GM23338 (cell line): Measurements from ENCODE around the gene PRR14L.
"Not testable (repeated sequence)": the region's sequence is repeated elsewhere in the genome, so short reads cannot be mapped to it uniquely, and the experiment has no call there.

ENCODE experiments used
- EZH2 ChIP-seq: fragments of 200-600 bp; sonication (generic); IDR thresholded peaks from one replicate; pipeline ENCODE4 v1.8.0; 2017; ENCODE audit warnings: antibody characterized with exemption, mild to moderate bottlenecking, low read depth; ENCODE audit not compliant: unreplicated experiment
- JUNB ChIP-seq: IDR thresholded peaks from one replicate; pipeline ENCODE4 v1.6.1; 2016; ENCODE audit warnings: antibody characterized with exemption; ENCODE audit not compliant: unreplicated experiment
- POLR2AphosphoS5 ChIP-seq: IDR thresholded peaks from 2 replicates; pipeline ENCODE4 v1.6.1; 2016; ENCODE audit warnings: antibody characterized with exemption, low read depth
- ZNF114 ChIP-seq: fragments of 250-450 bp; sonication (Bioruptor Pico); IDR thresholded peaks from 2 replicates; pipeline ENCODE4 v1.5.0; 2020; ENCODE audit warnings: mild to moderate bottlenecking, moderate library complexity
- TF ChIP-seq, protein P1 (sequence below), 2 experiments: fragments of 200-600 bp in 1 of 2; sonication (generic) in 1 of 2; conservative IDR thresholded peaks; 2 replicates each; pipeline versions ENCODE4 v1.5.1 to v1.6.1; 2016 to 2017; ENCODE audit warnings: antibody characterized with exemption in 2 of 2, low read depth in 2 of 2, mild to moderate bottlenecking in 2 of 2, moderate library complexity in 1 of 2
- TF ChIP-seq, protein P2 (sequence below): IDR thresholded peaks from 2 replicates; pipeline ENCODE4 v1.6.1; 2016; ENCODE audit warnings: antibody characterized with exemption

DNA sequence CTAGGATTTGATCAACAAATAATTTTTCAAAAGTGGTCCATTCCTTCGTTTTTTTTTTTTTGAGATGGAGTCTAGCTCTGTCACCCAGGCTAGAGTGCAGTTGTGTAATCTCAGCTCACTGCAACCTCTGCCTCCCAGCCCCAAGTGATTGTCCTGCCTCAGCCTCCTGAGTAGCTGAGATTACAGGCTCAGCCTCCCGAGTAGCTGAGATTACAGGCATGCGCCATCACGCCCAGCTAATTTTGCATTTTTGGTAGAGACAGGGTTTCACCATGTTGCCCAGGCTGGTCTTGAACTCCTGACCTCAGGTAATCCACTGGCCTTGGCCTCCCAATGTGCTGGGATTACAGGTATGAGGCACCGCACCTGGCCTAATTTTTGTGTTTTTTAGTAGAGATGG lies 8.9 kb upstream of the PRR14L start:
- TF ChIP-seq, protein P1, sequence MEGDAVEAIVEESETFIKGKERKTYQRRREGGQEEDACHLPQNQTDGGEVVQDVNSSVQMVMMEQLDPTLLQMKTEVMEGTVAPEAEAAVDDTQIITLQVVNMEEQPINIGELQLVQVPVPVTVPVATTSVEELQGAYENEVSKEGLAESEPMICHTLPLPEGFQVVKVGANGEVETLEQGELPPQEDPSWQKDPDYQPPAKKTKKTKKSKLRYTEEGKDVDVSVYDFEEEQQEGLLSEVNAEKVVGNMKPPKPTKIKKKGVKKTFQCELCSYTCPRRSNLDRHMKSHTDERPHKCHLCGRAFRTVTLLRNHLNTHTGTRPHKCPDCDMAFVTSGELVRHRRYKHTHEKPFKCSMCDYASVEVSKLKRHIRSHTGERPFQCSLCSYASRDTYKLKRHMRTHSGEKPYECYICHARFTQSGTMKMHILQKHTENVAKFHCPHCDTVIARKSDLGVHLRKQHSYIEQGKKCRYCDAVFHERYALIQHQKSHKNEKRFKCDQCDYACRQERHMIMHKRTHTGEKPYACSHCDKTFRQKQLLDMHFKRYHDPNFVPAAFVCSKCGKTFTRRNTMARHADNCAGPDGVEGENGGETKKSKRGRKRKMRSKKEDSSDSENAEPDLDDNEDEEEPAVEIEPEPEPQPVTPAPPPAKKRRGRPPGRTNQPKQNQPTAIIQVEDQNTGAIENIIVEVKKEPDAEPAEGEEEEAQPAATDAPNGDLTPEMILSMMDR (conservative IDR thresholded peaks at IDR 0.05; ENCODE audit: low read depth in 2 of 2), result not testable (repeated sequence)
- TF ChIP-seq, protein P2, sequence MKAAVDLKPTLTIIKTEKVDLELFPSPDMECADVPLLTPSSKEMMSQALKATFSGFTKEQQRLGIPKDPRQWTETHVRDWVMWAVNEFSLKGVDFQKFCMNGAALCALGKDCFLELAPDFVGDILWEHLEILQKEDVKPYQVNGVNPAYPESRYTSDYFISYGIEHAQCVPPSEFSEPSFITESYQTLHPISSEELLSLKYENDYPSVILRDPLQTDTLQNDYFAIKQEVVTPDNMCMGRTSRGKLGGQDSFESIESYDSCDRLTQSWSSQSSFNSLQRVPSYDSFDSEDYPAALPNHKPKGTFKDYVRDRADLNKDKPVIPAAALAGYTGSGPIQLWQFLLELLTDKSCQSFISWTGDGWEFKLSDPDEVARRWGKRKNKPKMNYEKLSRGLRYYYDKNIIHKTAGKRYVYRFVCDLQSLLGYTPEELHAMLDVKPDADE, result not testable (repeated sequence)
- not testable (repeated sequence) for TF ChIP-seq ZNF114 (CRISPR knock-in tag); POLR2AphosphoS5; EZH2; JUNB
